HG03175 (cell line): ENCODE results near the gene HM13.
A peak's percentile ranks its signal among the peaks of the same experiment; 100 is the strongest.
"Not testable (repeated sequence)": the region's sequence is repeated elsewhere in the genome, so short reads cannot be mapped to it uniquely, and the experiment has no call there.

ENCODE experiments used
- ATAC-seq: cut with Tn5 transposase; IDR thresholded peaks from one replicate; pipeline ENCODE4 v1.9.1; 2021; ENCODE audit warnings: mild to moderate bottlenecking, moderate library complexity; ENCODE audit not compliant: unreplicated experiment

Gene HM13

GRCh38 chr20:31579941-31580651, 65.9 kb downstream of the HM13 start:
- not testable (repeated sequence) for ATAC-seq

- ATAC-seq: no peak
Observed at GRCh38 chr20:31580706-31581105, 66.5 kb downstream of the HM13 start.

GRCh38 chr20:31581391-31581790, 67.1 kb downstream of the HM13 start:
- no peak for ATAC-seq

- ATAC-seq: no peak
Observed at GRCh38 chr20:31587545-31588389, 73.5 kb downstream of the HM13 start.

- ATAC-seq: no peak
Observed at GRCh38 chr20:31590717-31591225, 76.5 kb downstream of the HM13 start.

- ATAC-seq: no peak
Observed at GRCh38 chr20:31593221-31594001, 79.2 kb downstream of the HM13 start.

GRCh38 chr20:31594002-31594557, 79.8 kb downstream of the HM13 start:
- no peak for ATAC-seq

GRCh38 chr20:31594558-31595379, 80.5 kb downstream of the HM13 start:
- ATAC-seq: no peak

- ATAC-seq: no peak
Observed at GRCh38 chr20:31595380-31595653, 81.1 kb downstream of the HM13 start.

- ATAC-seq: no peak
Observed at GRCh38 chr20:31595654-31596411, 81.6 kb downstream of the HM13 start.

GRCh38 chr20:31596412-31596715, 82.1 kb downstream of the HM13 start:
- not testable (repeated sequence) for ATAC-seq

- ATAC-seq: no peak
Observed at GRCh38 chr20:31596831-31597480, 82.7 kb downstream of the HM13 start.

GRCh38 chr20:31597481-31597855, 83.2 kb downstream of the HM13 start:
- ATAC-seq: no peak

- no peak for ATAC-seq
Observed at GRCh38 chr20:31602431-31602778, 88.2 kb downstream of the HM13 start.

GRCh38 chr20:31602779-31603441, 88.7 kb downstream of the HM13 start:
- ATAC-seq: peak; percentile 69

- ATAC-seq: no peak
Observed at GRCh38 chr20:31603822-31604566, 89.8 kb downstream of the HM13 start.

GRCh38 chr20:31604567-31605030, 90.4 kb downstream of the HM13 start:
- no peak for ATAC-seq
